IMR-90 (cell line): Measurements from ENCODE around the gene MTMR1.

Experiments
- CEBPB ChIP-seq: IDR thresholded peaks from 2 replicates; pipeline ENCODE4 v1.6.1; 2012; ENCODE audit warnings: low read depth, low read length, improper control_type of control experiment
- FOS ChIP-seq: fragments of 150-350 bp; IDR thresholded peaks from 2 replicates; pipeline ENCODE4 v1.6.1; 2016; ENCODE audit warnings: low read depth, low read length
- MAFK ChIP-seq: IDR thresholded peaks from 2 replicates; pipeline ENCODE4 v1.6.1; 2012; ENCODE audit warnings: low read depth, low read length, improper control_type of control experiment
- TF ChIP-seq, protein P1 (sequence below): conservative IDR thresholded peaks from 2 replicates; pipeline ENCODE4 v1.5.1; 2012; ENCODE audit warnings: mild to moderate bottlenecking, low read depth, low read length, improper control_type of control experiment

GRCh38 chrX:150765237-150765636, 72.0 kb downstream of the MTMR1 start:
- TF ChIP-seq, protein P1, sequence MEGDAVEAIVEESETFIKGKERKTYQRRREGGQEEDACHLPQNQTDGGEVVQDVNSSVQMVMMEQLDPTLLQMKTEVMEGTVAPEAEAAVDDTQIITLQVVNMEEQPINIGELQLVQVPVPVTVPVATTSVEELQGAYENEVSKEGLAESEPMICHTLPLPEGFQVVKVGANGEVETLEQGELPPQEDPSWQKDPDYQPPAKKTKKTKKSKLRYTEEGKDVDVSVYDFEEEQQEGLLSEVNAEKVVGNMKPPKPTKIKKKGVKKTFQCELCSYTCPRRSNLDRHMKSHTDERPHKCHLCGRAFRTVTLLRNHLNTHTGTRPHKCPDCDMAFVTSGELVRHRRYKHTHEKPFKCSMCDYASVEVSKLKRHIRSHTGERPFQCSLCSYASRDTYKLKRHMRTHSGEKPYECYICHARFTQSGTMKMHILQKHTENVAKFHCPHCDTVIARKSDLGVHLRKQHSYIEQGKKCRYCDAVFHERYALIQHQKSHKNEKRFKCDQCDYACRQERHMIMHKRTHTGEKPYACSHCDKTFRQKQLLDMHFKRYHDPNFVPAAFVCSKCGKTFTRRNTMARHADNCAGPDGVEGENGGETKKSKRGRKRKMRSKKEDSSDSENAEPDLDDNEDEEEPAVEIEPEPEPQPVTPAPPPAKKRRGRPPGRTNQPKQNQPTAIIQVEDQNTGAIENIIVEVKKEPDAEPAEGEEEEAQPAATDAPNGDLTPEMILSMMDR = no peak
- TF ChIP-seq MAFK (no peak), CEBPB (no peak), FOS (no peak)
